Measurements from ENCODE around the gene CHCHD4. TPM values are rescaled to one million over a fixed set of nuclear protein-coding genes. Genes with fewer than 3 reads are reported as not detected.
A peak's percentile ranks its signal among the peaks of the same experiment; 100 is the strongest.

Gene CHCHD4
- total and polyA plus RNA-seq, 10 of the 15 experiments (the other 5 are each of a cell fraction or from before 2014, with no cell fraction given): 21.0 to 46.8 (median 29.0) TPM

- DNase-seq (ENCODE audit: low read depth, low spot score): no peak
- H3K27ac ChIP-seq (ENCODE audit: control insufficient read depth, insufficient read depth): no peak overlapping the region
- ChIA-PET POLR2A (interaction anchor here (0.5 kb wide), 1 partner anchor 375 kb away, joined by 5 read pairs; no protein-coding TSS in a partner anchor), CTCF (interaction anchor here (1.0 kb wide), 1 partner anchor 23 kb away, joined by 5 read pairs; no protein-coding TSS in a partner anchor), RAD21 (ENCODE audit: unreplicated experiment) (no interaction called here), SMC1A (ENCODE audit: uncharacterized antibody, unreplicated experiment) (interaction anchor here (1.2 kb wide), 1 partner anchor 26 kb away, joined by 3 read pairs; the partner anchor contains the start of genes LSM3 and XPC)
- WGBS (ENCODE audit: insufficient coverage, insufficient replicate concordance, low lambda C conversion rate, missing lambda C conversion rate): 83% methylated on average over 11 of the region's 11 CpGs
- BruUV-seq (replicated peaks): no TSS peak
- H2AFZ ChIP-seq (ENCODE audit: control insufficient read depth, low read depth, low read length): no peak overlapping the region
- H3K9ac ChIP-seq (ENCODE audit: control insufficient read depth, insufficient read depth, low read length): no peak overlapping the region
- no peaks in the 10 kb centered on the region for H3K9me3 ChIP-seq (replicated peaks; ENCODE audit: control insufficient read depth, insufficient read depth, low read length)
- H3K79me2 ChIP-seq (ENCODE audit: control insufficient read depth, insufficient read depth, low read length): no peaks in the 10 kb centered on the region
- in situ Hi-C loops (cut with MboI) (no loop called here), intact Hi-C loops (cut with micrococcal nuclease; ENCODE audit: unreplicated experiment) (no loop called here)
- no peak overlapping the region for H3K4me2 ChIP-seq (ENCODE audit: control insufficient read depth, insufficient read depth)
- H3K4me3 ChIP-seq: no peak overlapping the region
- FAIRE-seq: no peak
- H3K27me3 ChIP-seq (replicated peaks in 1 of 2; ENCODE audit: control insufficient read depth in 2 of 2, insufficient read depth in 2 of 2, low read length in 1 of 2): no peaks in the 10 kb centered on the region
- no peaks in the 10 kb centered on the region for H3K4me1 ChIP-seq (ENCODE audit: control insufficient read depth, insufficient read depth, low read length)
- peaks cover 12 to 27% of the 10 kb centered on the region in 2 experiments for H3K36me3 ChIP-seq (ENCODE audit: control insufficient read depth in 2 of 2, insufficient read depth in 2 of 2, low read length in 1 of 2)
- TF ChIP-seq, protein P1, sequence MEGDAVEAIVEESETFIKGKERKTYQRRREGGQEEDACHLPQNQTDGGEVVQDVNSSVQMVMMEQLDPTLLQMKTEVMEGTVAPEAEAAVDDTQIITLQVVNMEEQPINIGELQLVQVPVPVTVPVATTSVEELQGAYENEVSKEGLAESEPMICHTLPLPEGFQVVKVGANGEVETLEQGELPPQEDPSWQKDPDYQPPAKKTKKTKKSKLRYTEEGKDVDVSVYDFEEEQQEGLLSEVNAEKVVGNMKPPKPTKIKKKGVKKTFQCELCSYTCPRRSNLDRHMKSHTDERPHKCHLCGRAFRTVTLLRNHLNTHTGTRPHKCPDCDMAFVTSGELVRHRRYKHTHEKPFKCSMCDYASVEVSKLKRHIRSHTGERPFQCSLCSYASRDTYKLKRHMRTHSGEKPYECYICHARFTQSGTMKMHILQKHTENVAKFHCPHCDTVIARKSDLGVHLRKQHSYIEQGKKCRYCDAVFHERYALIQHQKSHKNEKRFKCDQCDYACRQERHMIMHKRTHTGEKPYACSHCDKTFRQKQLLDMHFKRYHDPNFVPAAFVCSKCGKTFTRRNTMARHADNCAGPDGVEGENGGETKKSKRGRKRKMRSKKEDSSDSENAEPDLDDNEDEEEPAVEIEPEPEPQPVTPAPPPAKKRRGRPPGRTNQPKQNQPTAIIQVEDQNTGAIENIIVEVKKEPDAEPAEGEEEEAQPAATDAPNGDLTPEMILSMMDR (IDR thresholded peaks at IDR 0.05 in 2 of 3, conservative IDR thresholded peaks at IDR 0.05 in 1 of 3; ENCODE audit: control insufficient read depth in 2 of 3, extremely low read depth in 1 of 3, insufficient read depth in 1 of 3, low read depth in 3 of 3, low read length in 3 of 3): peak in 2 of 3 experiments; percentile 19 to 28; a peak in 3 of 6 replicates
- TF ChIP-seq RAD21 (IDR thresholded peaks at IDR 0.05; ENCODE audit: insufficient read depth, low read depth, low read length) (peak; percentile 21; the same call in 1 of the 2 replicates), MXI1 (IDR thresholded peaks at IDR 0.05; ENCODE audit: low read depth, low read length) (no peak)
- peak; percentile 62 for ATAC-seq
- H4K20me1 ChIP-seq (ENCODE audit: control insufficient read depth, insufficient read depth): no peaks in the 10 kb centered on the region
Observed at GRCh38 chr3:14152233-14152962, 27.7 kb upstream of the CHCHD4 start.

Measured in GM12878 (cell line).